Thyroid gland (tissue), 4 donors: ENCODE results near the gene METAP2.

Source experiments
- POLR2A ChIP-seq, 2 donors: fragments of 450-650 bp; IDR thresholded peaks; one replicate each; pipeline ENCODE4 v1.6.1; 2017; ENCODE audit warnings: antibody characterized with exemption in 2 of 2, mild to moderate bottlenecking in 2 of 2, moderate library complexity in 1 of 2
- TF ChIP-seq, protein P1 (sequence below), 6 experiments: fragments of 200-600 bp in 3 of 6; fragments of 450-650 bp in 3 of 6; sonication (generic) in 3 of 6; IDR thresholded peaks; one replicate each; pipeline ENCODE4 v1.5.1; 2016 to 2019; ENCODE audit warnings: antibody characterized with exemption in 6 of 6, mild to moderate bottlenecking in 2 of 6, inconsistent platforms in 1 of 6, moderate library complexity in 1 of 6

GRCh38 chr12:95515197-95515596, 41.2 kb downstream of the METAP2 start:
- TF ChIP-seq POLR2A (IDR thresholded peaks at IDR 0.05): no peak
- TF ChIP-seq, protein P1, sequence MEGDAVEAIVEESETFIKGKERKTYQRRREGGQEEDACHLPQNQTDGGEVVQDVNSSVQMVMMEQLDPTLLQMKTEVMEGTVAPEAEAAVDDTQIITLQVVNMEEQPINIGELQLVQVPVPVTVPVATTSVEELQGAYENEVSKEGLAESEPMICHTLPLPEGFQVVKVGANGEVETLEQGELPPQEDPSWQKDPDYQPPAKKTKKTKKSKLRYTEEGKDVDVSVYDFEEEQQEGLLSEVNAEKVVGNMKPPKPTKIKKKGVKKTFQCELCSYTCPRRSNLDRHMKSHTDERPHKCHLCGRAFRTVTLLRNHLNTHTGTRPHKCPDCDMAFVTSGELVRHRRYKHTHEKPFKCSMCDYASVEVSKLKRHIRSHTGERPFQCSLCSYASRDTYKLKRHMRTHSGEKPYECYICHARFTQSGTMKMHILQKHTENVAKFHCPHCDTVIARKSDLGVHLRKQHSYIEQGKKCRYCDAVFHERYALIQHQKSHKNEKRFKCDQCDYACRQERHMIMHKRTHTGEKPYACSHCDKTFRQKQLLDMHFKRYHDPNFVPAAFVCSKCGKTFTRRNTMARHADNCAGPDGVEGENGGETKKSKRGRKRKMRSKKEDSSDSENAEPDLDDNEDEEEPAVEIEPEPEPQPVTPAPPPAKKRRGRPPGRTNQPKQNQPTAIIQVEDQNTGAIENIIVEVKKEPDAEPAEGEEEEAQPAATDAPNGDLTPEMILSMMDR (IDR thresholded peaks at IDR 0.05): no peak
